Panc1 (cell line): ENCODE measurements around the gene YWHAH. TPM values are rescaled to one million over a fixed set of nuclear protein-coding genes. Genes with fewer than 3 reads are reported as not detected.

Experiments used
- ATAC-seq: fragments of 200-7000 bp; cut with Tn5 transposase; 2 replicates; pipeline ENCODE4 v1.9.1; 2020; ENCODE audit warnings: mild to moderate bottlenecking, moderate library complexity
- BruUV-seq: library from RNA; stranded (reverse); fragments of 400-500 nt; replicated peaks from 2 replicates; lab custom pipeline; 2021; lab: Mats Ljungman, UMichigan
- CTCF ChIA-PET: fragments of 300-600 bp; sonication (Branson Sonifier 250); formaldehyde crosslinking; loops from one replicate; lab custom pipeline; 2022; ENCODE audit warnings: antibody characterized with exemption; lab: Charles Lee
- POLR2A ChIA-PET: fragments of 300-600 bp; sonication (Branson Sonifier 250); formaldehyde crosslinking; loops from one replicate; lab custom pipeline; 2022; ENCODE audit warnings: antibody characterized with exemption; lab: Charles Lee
- DNase-seq: peaks from one replicate; pipeline ENCODE4 v3.0.0-alpha.2; 2010; ENCODE audit warnings: low read depth, low spot score
- H3K27ac ChIP-seq: 2 replicates; pipeline ENCODE4 v1.5.1; 2011; ENCODE audit warnings: mild to moderate bottlenecking, low read length, inconsistent platforms
- H3K27me3 ChIP-seq: fragments of 200-500 bp; sonication (Bioruptor generic); 2 replicates; pipeline ENCODE4 v1.6.0; 2014; ENCODE audit warnings: low read length, inconsistent platforms; ENCODE audit not compliant: control insufficient read depth, insufficient read depth
- H3K36me3 ChIP-seq: fragments of 200-500 bp; sonication (Bioruptor generic); 2 replicates; pipeline ENCODE4 v1.5.1; 2014; ENCODE audit warnings: inconsistent platforms, mild to moderate bottlenecking, low read length, moderate library complexity; ENCODE audit not compliant: control insufficient read depth, insufficient read depth
- H3K4me1 ChIP-seq: 2 replicates; pipeline ENCODE4 v1.5.1; 2011; ENCODE audit warnings: inconsistent platforms, mild to moderate bottlenecking, low read length, moderate library complexity; ENCODE audit not compliant: control insufficient read depth, insufficient read depth
- H3K4me3 ChIP-seq, 2 experiments: 2 replicates each; pipeline ENCODE4 v1.5.1; 2011 to 2012; ENCODE audit warnings: low read depth in 2 of 2, low read length in 2 of 2, mild to moderate bottlenecking in 2 of 2, inconsistent platforms in 1 of 2, moderate library complexity in 1 of 2
- H3K9me3 ChIP-seq: fragments of 200-500 bp; sonication (Bioruptor generic); 2 replicates; pipeline ENCODE4 v1.5.1; 2014; ENCODE audit warnings: low read depth, mild to moderate bottlenecking, inconsistent platforms, low read length, moderate library complexity; ENCODE audit not compliant: control insufficient read depth, insufficient read depth
- POLR2AphosphoS5 ChIP-seq: IDR thresholded peaks from 2 replicates; pipeline ENCODE4 v1.6.1; 2012; ENCODE audit warnings: mild to moderate bottlenecking, low read depth, low read length, moderate library complexity
- SIN3A ChIP-seq: IDR thresholded peaks from 2 replicates; pipeline ENCODE4 v1.6.1; 2012; ENCODE audit warnings: low read depth, mild to moderate bottlenecking, low read length, moderate library complexity, borderline replicate concordance; ENCODE audit not compliant: insufficient read depth
- TCF7L2 ChIP-seq: IDR thresholded peaks from 2 replicates; pipeline ENCODE4 v1.6.1; 2011; ENCODE audit warnings: mild to moderate bottlenecking, low read depth, low read length, inconsistent platforms
- in situ Hi-C: cut with HindIII; loops from 2 replicates; pipeline ENCODE4 v1.10.0; 2016; ENCODE audit warnings: low sequenced_read_pairs, low pct_unique_long_range_greater_than_20kb
- intact Hi-C: fragments of 100-400 bp; cut with micrococcal nuclease; formaldehyde crosslinking; loops from one replicate; pipeline ENCODE4 v1.10.0; 2022; ENCODE audit not compliant: unreplicated experiment
- total RNA-seq: library from RNA; stranded (reverse); gene quantifications from one replicate; pipeline ENCODE4 v1.2.1, GENCODE V29; 2021; ENCODE audit not compliant: unreplicated experiment
- TF ChIP-seq, protein P1 (sequence below), 2 experiments: IDR thresholded peaks; 2 replicates each; pipeline ENCODE4 v1.6.1; 2011 to 2012; ENCODE audit warnings: low read depth in 2 of 2, control low read depth in 1 of 2, low read length in 1 of 2, mild to moderate bottlenecking in 1 of 2, moderate library complexity in 1 of 2; ENCODE audit not compliant: insufficient read depth in 1 of 2
- TF ChIP-seq, protein P2 (sequence below): fragments of 450-650 bp; IDR thresholded peaks from 2 replicates; pipeline ENCODE4 v1.5.1; 2017; ENCODE audit warnings: mild to moderate bottlenecking

The YWHAH gene
- total RNA-seq, 1 experiment from 2014 or later, result 138 TPM

DNA sequence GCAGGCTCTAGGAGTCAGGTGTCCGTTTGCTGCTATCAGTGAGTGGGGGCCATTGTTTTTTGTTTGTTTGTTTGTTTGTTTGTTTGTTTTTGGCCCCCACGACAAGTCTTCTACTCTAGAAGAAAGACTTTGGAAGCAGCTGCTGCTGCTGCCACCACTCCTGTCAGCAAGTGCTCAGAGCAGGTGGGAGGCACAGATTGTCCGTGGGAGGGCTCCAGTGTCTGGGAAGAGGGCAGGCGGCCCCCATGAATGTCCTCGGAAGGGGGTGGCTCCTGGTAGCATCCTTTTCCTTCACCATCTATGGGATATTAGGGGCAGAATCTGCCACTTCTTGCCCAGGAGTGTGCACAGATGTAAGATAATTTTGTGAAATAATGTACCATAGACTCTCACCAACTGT is 37.8 kb upstream of the YWHAH start:
- ChIA-PET POLR2A (no interaction called here), CTCF (no interaction called here)
- Histone ChIP-seq H3K4me1 (no peaks in the 10 kb centered on the region), H3K27me3 (no peaks in the 10 kb centered on the region), H3K27ac (no peak overlapping the region), H3K4me3 (no peak overlapping the region), H3K9me3 (no peaks in the 10 kb centered on the region), H3K36me3 (no peaks in the 10 kb centered on the region)
- intact Hi-C loops, result no loop called here
- BruUV-seq, result no TSS peak
- ATAC-seq (no peak), DNase-seq (no peak)
- TF ChIP-seq, protein P1, sequence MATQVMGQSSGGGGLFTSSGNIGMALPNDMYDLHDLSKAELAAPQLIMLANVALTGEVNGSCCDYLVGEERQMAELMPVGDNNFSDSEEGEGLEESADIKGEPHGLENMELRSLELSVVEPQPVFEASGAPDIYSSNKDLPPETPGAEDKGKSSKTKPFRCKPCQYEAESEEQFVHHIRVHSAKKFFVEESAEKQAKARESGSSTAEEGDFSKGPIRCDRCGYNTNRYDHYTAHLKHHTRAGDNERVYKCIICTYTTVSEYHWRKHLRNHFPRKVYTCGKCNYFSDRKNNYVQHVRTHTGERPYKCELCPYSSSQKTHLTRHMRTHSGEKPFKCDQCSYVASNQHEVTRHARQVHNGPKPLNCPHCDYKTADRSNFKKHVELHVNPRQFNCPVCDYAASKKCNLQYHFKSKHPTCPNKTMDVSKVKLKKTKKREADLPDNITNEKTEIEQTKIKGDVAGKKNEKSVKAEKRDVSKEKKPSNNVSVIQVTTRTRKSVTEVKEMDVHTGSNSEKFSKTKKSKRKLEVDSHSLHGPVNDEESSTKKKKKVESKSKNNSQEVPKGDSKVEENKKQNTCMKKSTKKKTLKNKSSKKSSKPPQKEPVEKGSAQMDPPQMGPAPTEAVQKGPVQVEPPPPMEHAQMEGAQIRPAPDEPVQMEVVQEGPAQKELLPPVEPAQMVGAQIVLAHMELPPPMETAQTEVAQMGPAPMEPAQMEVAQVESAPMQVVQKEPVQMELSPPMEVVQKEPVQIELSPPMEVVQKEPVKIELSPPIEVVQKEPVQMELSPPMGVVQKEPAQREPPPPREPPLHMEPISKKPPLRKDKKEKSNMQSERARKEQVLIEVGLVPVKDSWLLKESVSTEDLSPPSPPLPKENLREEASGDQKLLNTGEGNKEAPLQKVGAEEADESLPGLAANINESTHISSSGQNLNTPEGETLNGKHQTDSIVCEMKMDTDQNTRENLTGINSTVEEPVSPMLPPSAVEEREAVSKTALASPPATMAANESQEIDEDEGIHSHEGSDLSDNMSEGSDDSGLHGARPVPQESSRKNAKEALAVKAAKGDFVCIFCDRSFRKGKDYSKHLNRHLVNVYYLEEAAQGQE (IDR thresholded peaks at IDR 0.05; ENCODE audit: insufficient read depth in 1 of 2, low read depth in 2 of 2, low read length in 1 of 2), result no peak
- TF ChIP-seq TCF7L2, result no peak
- TF ChIP-seq POLR2AphosphoS5, result no peak
- TF ChIP-seq, protein P2, sequence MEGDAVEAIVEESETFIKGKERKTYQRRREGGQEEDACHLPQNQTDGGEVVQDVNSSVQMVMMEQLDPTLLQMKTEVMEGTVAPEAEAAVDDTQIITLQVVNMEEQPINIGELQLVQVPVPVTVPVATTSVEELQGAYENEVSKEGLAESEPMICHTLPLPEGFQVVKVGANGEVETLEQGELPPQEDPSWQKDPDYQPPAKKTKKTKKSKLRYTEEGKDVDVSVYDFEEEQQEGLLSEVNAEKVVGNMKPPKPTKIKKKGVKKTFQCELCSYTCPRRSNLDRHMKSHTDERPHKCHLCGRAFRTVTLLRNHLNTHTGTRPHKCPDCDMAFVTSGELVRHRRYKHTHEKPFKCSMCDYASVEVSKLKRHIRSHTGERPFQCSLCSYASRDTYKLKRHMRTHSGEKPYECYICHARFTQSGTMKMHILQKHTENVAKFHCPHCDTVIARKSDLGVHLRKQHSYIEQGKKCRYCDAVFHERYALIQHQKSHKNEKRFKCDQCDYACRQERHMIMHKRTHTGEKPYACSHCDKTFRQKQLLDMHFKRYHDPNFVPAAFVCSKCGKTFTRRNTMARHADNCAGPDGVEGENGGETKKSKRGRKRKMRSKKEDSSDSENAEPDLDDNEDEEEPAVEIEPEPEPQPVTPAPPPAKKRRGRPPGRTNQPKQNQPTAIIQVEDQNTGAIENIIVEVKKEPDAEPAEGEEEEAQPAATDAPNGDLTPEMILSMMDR, result no peak
- TF ChIP-seq SIN3A, result no peak
- in situ Hi-C loops, result no loop called here

DNA sequence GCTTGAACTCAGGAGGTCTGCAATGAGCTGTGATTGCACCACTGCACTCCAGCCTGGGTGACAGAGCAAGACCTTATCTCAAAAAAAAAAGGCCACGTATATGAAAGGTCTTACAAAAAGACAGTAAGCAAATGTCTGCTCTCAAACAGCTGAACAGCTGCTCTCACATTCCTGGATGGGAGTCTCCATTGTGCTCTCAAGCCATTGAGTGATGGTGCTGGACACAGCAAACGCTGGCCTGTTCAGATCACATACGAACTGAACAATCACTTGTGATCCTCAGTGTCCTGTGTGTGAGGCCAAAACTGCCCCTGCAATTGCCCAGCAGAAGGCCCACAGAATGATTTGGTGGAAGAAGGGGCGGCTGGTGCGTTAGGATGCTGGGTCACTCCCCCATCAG is 34.4 kb upstream of the YWHAH start:
- intact Hi-C loops, result no loop called here
- DNase-seq, result no peak
- TF ChIP-seq, protein P1 (IDR thresholded peaks at IDR 0.05; ENCODE audit: insufficient read depth in 1 of 2, low read depth in 2 of 2, low read length in 1 of 2), result no peak
- TF ChIP-seq POLR2AphosphoS5 (no peak), SIN3A (no peak), TCF7L2 (no peak)
- TF ChIP-seq, protein P2, result no peak
- ChIA-PET CTCF (no interaction called here), POLR2A (no interaction called here)
- no peaks in the 10 kb centered on the region for H3K27me3 ChIP-seq
- H3K9me3 ChIP-seq, result no peaks in the 10 kb centered on the region
- no peaks in the 10 kb centered on the region for H3K36me3 ChIP-seq
- no peak overlapping the region for H3K4me3 ChIP-seq
- ATAC-seq, result no peak
- H3K27ac ChIP-seq, result no peak overlapping the region
- BruUV-seq, result no TSS peak
- in situ Hi-C loops, result no loop called here
- no peaks in the 10 kb centered on the region for H3K4me1 ChIP-seq
